GM12864 (cell line): Measurements from ENCODE around the gene ZNF521.

ENCODE experiments used
- DNase-seq: peaks from one replicate; pipeline ENCODE4 v3.0.0-alpha.2; 2011; ENCODE audit warnings: low read depth
- H3K4me3 ChIP-seq: 2 replicates; pipeline ENCODE4 v1.5.1; 2011; ENCODE audit warnings: mild to moderate bottlenecking, low read depth, low read length, control low read depth
- TF ChIP-seq, protein P1 (sequence below): IDR thresholded peaks from 2 replicates; pipeline ENCODE4 v1.5.1; 2011; ENCODE audit warnings: low read depth, mild to moderate bottlenecking, moderate library complexity, low read length, control low read depth, inconsistent platforms; ENCODE audit errors: missing control alignments

ZNF521 gene

DNA sequence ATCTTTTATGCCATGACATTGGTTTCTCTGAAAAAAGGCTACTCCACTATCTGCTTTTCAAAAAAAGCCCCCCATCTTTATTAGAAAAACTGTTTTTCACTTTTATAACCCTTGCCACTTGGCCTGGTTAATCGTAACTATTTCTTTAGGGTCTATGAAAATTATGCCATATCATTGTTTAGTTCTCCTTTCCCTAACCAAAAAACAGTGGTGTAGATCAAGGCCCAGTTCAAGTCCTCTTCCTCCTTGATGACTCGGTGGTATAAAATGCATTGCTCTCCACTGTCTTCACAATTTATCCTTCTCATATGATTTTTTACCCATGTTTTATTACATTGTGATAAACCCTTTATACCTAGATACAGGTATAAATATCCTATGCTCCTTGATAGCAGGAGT is 205.5 kb downstream of the ZNF521 start:
- H3K4me3 ChIP-seq, result no peak overlapping the region
- TF ChIP-seq, protein P1, sequence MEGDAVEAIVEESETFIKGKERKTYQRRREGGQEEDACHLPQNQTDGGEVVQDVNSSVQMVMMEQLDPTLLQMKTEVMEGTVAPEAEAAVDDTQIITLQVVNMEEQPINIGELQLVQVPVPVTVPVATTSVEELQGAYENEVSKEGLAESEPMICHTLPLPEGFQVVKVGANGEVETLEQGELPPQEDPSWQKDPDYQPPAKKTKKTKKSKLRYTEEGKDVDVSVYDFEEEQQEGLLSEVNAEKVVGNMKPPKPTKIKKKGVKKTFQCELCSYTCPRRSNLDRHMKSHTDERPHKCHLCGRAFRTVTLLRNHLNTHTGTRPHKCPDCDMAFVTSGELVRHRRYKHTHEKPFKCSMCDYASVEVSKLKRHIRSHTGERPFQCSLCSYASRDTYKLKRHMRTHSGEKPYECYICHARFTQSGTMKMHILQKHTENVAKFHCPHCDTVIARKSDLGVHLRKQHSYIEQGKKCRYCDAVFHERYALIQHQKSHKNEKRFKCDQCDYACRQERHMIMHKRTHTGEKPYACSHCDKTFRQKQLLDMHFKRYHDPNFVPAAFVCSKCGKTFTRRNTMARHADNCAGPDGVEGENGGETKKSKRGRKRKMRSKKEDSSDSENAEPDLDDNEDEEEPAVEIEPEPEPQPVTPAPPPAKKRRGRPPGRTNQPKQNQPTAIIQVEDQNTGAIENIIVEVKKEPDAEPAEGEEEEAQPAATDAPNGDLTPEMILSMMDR, result no peak
- no peak for DNase-seq

DNA sequence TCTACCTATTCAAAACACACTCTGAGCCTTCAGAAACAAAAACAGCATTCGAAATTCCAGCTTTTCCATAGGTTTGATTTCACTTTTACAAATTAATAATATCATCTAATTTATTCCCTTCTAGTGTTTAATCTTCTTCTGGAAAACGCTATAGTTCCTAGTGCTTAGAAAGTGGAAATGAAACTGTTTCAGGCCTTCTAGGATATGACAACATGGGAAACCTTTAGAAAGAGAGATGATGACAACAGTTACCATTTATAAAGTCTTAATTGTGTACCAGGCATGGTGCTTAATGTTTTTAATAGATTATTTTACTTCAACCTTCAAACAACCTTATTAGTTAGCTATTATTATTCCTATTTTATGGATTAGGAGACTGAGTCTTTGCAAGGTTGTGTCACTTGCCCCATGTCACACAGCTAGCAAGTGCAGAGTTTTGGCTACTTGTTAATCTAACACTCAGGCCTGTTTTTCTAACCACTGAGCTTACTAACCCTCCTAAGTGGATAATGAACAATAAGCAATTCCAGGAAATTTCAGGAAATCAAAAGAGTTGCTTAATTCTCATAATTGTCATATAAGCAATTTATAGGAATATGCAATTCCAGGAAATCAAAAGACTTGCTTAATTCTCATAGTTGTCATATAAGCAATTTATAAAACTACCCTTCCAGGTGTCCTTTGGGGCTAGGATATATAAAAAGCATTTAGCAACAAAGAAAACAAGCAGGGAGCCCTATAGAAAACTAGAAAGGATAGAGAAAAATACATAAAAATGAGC is 206.0 kb downstream of the ZNF521 start:
- no peak for DNase-seq
- no peak overlapping the region for H3K4me3 ChIP-seq
- TF ChIP-seq, protein P1, result no peak

DNA sequence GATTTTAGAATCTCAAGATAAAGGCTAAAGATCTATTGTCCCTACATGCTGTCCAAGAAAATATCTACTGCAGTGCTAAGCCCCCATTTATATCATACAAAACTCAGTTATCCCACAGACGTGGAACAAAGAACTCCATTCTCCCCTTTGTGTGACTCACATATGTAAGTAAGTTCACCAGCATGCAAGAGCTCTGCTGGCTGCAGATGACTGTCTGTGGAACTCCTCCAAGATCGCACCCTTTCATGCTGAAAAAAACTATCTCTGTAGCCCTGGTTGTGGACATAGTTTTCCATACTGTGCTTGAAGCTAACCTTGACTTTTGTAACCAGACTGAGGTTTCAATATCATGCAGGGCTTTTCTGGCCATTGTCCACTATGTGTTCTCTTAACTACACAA is 207.1 kb downstream of the ZNF521 start:
- H3K4me3 ChIP-seq, result no peak overlapping the region
- no peak for DNase-seq
- TF ChIP-seq, protein P1, result no peak

DNA sequence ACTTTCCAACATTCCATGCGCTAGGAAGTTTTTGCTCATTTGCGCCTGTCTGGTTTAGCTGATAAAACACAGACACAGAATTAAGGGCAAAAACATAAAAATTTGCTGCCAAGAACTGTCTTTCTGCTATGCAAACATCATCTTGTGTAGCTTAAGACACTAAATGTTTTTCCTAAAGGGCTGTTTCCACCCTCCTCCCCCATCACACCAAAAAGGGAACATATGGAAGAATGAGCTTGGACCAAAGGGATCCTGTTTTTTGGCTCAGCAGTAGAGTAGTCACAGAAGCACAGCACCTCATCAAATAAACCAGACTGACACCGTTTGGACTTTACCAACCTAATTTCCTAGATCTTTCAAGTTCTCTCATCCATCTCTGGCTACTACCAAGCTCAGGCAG is 210.1 kb downstream of the ZNF521 start:
- no peak for DNase-seq
- TF ChIP-seq, protein P1, result no peak
- H3K4me3 ChIP-seq, result no peak overlapping the region

DNA sequence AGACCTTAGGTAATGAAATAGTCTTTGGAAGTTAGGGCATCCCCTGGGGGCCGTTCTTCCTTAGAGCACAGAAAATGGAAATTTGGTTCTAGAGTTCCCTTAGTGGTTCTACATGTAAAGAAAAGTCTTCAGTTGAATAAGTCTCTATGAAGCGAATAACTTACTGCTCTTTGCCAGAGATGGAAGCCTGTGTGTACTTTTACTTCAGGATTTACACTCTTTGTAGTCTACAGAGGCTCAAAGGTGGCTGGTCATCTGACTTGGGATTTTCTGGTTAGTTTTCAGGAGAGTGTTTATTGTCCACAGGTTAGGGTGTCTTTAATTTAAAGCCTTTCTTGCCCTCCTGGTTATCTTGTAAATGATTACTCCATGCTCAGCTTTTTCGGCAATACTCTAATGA is 210.6 kb downstream of the ZNF521 start:
- H3K4me3 ChIP-seq, result no peak overlapping the region
- TF ChIP-seq, protein P1, result no peak
- DNase-seq, result no peak

DNA sequence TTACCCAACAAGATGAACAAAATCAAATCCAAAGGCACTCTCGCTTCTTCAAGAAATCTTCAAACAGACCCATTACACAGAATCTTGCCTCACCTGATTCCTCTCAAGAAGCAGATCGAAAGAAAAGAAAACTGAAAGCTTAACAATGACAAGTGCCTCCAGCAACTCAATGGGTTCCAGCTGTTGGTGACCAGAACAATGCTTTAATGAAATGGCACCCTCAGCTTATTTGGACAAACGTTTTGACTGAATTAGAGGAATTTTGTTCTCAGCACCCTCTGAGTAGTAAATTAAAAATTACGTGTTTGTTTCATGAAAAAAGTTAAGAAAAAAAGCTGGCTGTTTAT is 211.0 kb downstream of the ZNF521 start:
- no peak for DNase-seq
- TF ChIP-seq, protein P1, result no peak
- H3K4me3 ChIP-seq, result no peak overlapping the region
